ENCODE measurements around the gene LRRC8D.

LRRC8D gene

DNA sequence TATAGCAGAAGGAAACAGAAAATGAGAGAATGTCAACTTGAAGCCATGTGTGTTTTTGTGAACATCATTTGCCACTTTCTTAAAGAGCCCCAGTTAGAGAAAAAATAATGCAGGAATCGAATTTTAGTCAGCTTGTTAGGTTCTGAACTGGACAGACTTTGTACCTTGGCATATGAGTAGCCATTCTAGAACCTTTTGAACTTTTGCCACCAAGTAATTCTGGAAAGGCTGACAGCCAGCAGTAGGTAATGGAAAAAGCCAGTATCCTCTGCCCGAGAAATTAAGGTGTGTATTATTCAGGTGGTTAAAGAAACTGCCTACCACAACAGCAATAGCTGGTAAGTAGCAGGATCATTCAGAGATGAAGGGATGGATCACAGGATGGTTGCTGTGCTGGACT lies 20.7 kb downstream of the LRRC8D start:
- Mint-ChIP-seq H3K9me3 (no peaks in the 10 kb centered on the region), H3K27me3 (ENCODE audit: low read depth, poor library complexity) (no peaks in the 10 kb centered on the region), H3K4me3 (no peak overlapping the region), H3K36me3 (ENCODE audit: low read depth) (peaks cover 28% of the 10 kb centered on the region), H3K27ac (no peak overlapping the region), H3K4me1 (peaks cover 68% of the 10 kb centered on the region)
- DNase-seq, result no peak
- TF ChIP-seq, protein P1, sequence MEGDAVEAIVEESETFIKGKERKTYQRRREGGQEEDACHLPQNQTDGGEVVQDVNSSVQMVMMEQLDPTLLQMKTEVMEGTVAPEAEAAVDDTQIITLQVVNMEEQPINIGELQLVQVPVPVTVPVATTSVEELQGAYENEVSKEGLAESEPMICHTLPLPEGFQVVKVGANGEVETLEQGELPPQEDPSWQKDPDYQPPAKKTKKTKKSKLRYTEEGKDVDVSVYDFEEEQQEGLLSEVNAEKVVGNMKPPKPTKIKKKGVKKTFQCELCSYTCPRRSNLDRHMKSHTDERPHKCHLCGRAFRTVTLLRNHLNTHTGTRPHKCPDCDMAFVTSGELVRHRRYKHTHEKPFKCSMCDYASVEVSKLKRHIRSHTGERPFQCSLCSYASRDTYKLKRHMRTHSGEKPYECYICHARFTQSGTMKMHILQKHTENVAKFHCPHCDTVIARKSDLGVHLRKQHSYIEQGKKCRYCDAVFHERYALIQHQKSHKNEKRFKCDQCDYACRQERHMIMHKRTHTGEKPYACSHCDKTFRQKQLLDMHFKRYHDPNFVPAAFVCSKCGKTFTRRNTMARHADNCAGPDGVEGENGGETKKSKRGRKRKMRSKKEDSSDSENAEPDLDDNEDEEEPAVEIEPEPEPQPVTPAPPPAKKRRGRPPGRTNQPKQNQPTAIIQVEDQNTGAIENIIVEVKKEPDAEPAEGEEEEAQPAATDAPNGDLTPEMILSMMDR (IDR thresholded peaks at IDR 0.05), result no peak

DNA sequence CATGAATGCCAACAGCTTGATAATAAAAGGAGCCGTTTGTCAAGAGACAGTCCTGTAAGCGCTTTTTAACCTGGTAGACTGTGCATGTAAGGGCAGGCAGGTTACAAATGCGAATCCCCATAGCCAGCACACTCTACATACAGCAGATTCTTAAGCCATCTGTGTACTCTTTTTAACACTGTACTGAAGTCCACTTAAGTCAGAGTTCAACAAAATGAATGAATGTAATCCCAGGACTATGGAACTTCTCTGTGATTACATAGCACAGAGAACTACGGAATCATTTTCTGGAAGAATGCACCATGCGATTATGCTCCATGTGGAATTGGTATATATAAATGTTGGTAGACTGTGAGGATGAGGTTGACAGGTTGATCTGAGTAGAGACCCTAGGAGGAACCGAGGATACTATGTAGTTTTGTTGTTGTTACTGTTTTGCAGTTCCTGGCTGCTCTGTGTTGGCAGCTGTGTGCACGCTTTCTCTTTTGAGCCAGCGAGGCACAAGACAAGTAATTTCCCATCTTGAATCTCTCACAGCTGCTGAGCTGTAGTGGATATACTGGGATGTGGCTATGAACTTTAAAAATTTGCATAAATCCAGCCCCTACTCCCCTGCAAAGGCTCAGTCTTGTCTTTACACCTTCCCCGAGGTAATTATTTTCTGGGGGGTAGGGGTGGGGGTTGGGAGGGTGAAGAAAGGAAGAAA lies 21.9 kb downstream of the LRRC8D start:
- Mint-ChIP-seq H3K4me1 (peaks cover 58% of the 10 kb centered on the region), H3K27ac (no peak overlapping the region), H3K9me3 (no peaks in the 10 kb centered on the region), H3K27me3 (ENCODE audit: low read depth, poor library complexity) (no peaks in the 10 kb centered on the region), H3K36me3 (ENCODE audit: low read depth) (peaks cover 40% of the 10 kb centered on the region), H3K4me3 (peak overlapping the region; percentile 90)
- TF ChIP-seq, protein P1 (IDR thresholded peaks at IDR 0.05), result no peak
- DNase-seq, result no peak

DNA sequence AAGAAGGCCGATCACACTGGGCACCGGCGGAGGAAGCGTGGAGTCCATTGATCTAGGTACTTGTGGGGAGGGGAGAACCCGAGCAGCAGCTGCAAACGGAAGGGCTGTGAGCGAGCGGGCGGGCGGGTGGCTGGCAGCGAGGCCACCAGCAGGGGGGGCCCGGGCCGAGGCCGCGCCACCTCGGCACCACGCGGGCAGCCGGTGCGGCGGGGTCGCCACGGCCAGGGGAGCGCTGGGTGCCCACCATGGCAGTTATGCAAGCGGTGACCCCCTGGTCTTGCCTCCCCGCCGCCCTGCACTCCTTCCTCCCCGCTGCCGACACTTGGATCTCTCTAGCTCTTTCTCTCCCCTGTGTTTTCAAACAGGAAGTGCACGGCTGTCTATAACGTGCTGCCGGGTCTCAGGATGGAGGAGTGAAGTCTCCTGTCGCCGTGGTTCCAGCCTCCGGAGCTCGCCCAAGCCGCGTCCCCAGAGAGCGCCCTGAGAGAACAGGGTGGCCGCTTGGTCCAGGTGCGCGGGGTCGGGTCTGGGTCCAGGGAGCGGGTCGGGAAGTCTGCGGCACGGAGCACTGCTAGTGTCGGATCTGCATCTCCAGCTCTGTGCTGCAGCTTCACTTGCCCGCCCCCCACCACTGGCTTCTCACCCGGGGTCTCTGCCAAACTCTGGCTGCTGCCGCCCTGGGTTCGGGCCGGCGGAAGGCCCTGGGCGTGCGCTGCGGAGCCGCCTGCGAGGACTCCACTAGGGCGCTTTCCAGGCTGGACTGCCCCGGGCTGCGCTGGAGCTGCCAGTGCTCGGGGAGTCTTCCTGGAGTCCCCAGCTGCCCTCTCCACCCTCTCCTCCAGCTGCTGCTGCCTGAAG lies 22.7 kb downstream of the LRRC8D start:
- Mint-ChIP-seq H3K36me3 (ENCODE audit: low read depth) (peaks cover 46% of the 10 kb centered on the region), H3K4me1 (peaks cover 54% of the 10 kb centered on the region), H3K27ac (peak overlapping the region; percentile 59)

DNA sequence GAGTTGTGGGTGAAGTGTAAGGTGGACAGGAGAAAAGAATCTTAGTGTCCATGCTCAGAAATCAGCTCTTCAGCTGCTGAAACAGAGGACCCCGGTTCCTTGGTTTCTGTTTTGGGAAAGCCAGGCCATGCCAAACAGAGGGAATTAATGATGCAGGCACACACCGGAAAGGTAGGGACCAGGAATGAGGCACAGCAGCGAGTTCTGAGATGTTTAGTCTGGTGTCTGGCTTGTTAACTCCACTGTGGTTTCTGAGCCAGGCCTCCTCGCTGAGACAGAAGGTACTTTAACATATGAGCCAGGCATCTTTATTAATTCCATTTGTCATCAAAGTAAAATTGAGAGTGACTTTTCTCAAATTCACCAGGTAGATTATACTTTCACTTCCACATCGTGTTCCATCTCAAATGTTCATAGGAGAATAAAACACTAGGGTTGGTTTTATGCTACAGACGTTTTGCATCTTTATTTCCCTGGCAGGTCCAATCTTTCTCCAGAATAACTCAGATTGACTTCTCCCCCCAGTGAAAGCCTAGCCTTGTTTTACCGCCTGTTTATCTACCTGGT lies 23.5 kb downstream of the LRRC8D start:
- peaks cover 49% of the 10 kb centered on the region for H3K4me1 Mint-ChIP-seq
- H3K9me3 Mint-ChIP-seq, result no peaks in the 10 kb centered on the region
- no peak overlapping the region for H3K27ac Mint-ChIP-seq
- DNase-seq, result no peak
- peaks cover 50% of the 10 kb centered on the region for H3K36me3 Mint-ChIP-seq (ENCODE audit: low read depth)
- no peaks in the 10 kb centered on the region for H3K27me3 Mint-ChIP-seq (ENCODE audit: low read depth, poor library complexity)
- peak overlapping the region; percentile 90 for H3K4me3 Mint-ChIP-seq
- TF ChIP-seq, protein P1 (IDR thresholded peaks at IDR 0.05), result no peak

More for the DNA sequence above, 22.7 kb downstream of the LRRC8D start:
- DNase-seq, result peak; percentile 79
- Mint-ChIP-seq H3K27me3 (ENCODE audit: low read depth, poor library complexity) (no peaks in the 10 kb centered on the region), H3K9me3 (no peaks in the 10 kb centered on the region), H3K4me3 (peak overlapping the region; percentile 90)
- TF ChIP-seq, protein P1 (IDR thresholded peaks at IDR 0.05), result peak; percentile 41

DNA sequence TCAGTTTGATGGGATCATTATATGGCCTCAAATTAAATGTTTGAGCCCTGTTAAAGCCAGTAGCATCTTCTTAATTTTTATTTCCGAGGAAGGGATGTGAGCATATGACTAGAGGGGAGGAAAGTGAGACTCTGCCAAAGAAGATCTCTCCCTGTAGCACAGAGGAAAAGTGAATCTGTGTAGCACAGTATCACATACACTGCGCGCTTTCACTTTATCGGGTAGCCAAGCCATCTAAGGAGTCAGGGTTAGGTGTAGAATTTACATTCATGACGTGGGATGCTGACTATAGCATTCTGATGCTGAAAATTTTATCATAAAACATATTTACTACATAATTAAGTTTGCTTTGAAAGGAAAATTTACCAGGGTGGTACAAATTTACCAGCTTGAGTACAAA lies 24.0 kb downstream of the LRRC8D start:
- TF ChIP-seq, protein P1 (IDR thresholded peaks at IDR 0.05), result no peak
- H3K9me3 Mint-ChIP-seq, result no peaks in the 10 kb centered on the region
- H3K36me3 Mint-ChIP-seq (ENCODE audit: low read depth), result peaks cover 55% of the 10 kb centered on the region
- H3K4me3 Mint-ChIP-seq, result peak overlapping the region; percentile 90
- no peak overlapping the region for H3K27ac Mint-ChIP-seq
- DNase-seq, result no peak
- H3K4me1 Mint-ChIP-seq, result peaks cover 46% of the 10 kb centered on the region
- H3K27me3 Mint-ChIP-seq (ENCODE audit: low read depth, poor library complexity), result no peaks in the 10 kb centered on the region
